ENCODE data around the gene PLCL1.
A peak's percentile ranks its signal among the peaks of the same experiment; 100 is the strongest.

PLCL1 gene

GRCh38 chr2:198144660-198145059 is 340.3 kb downstream of the PLCL1 start:
- peak; percentile 40; the same call in 1 of the 3 replicates for ATAC-seq
- no peak for TF ChIP-seq PPARA (CRISPR knock-in tag; IDR thresholded peaks at IDR 0.05; ENCODE audit: borderline replicate concordance)
- TF ChIP-seq BACH2 (CRISPR knock-in tag; IDR thresholded peaks at IDR 0.05; ENCODE audit: borderline replicate concordance): no peak
- TF ChIP-seq POU6F1 (CRISPR knock-in tag; IDR thresholded peaks at IDR 0.05; ENCODE audit: borderline replicate concordance, low read depth): no peak
- no peak for TF ChIP-seq ISL1 (CRISPR knock-in tag; IDR thresholded peaks at IDR 0.05)

GRCh38 chr2:198146346-198146940 is 342.1 kb downstream of the PLCL1 start:
- ATAC-seq: no peak; the same call in 2 of the 3 replicates
- no peak for TF ChIP-seq TCF4 (CRISPR knock-in tag; IDR thresholded peaks at IDR 0.05; ENCODE audit: borderline replicate concordance)
- no peak for TF ChIP-seq POU6F1 (CRISPR knock-in tag; IDR thresholded peaks at IDR 0.05; ENCODE audit: borderline replicate concordance, low read depth)
- no peak for TF ChIP-seq ZFP3 (CRISPR knock-in tag; IDR thresholded peaks at IDR 0.05)
- TF ChIP-seq ZNF8 (CRISPR knock-in tag; IDR thresholded peaks at IDR 0.05): no peak
- TF ChIP-seq ESRRG (CRISPR knock-in tag; IDR thresholded peaks at IDR 0.05): no peak
- no peak for TF ChIP-seq GLIS3 (CRISPR knock-in tag; IDR thresholded peaks at IDR 0.05)
- no peak for TF ChIP-seq CREB5 (CRISPR knock-in tag; IDR thresholded peaks at IDR 0.05; ENCODE audit: low read depth)

GRCh38 chr2:198157314-198157713 is 352.9 kb downstream of the PLCL1 start:
- TF ChIP-seq CSDC2 (CRISPR knock-in tag; IDR thresholded peaks at IDR 0.05) (no peak), POU6F1 (CRISPR knock-in tag; IDR thresholded peaks at IDR 0.05; ENCODE audit: borderline replicate concordance, low read depth) (no peak), BACH2 (CRISPR knock-in tag; IDR thresholded peaks at IDR 0.05; ENCODE audit: borderline replicate concordance) (no peak), PPARA (CRISPR knock-in tag; IDR thresholded peaks at IDR 0.05; ENCODE audit: borderline replicate concordance) (no peak), TSHZ2 (CRISPR knock-in tag; IDR thresholded peaks at IDR 0.05) (no peak), ZFP3 (CRISPR knock-in tag; IDR thresholded peaks at IDR 0.05) (no peak), PATZ1 (CRISPR knock-in tag; IDR thresholded peaks at IDR 0.05; ENCODE audit: borderline replicate concordance) (no peak), ZFP30 (CRISPR knock-in tag; IDR thresholded peaks at IDR 0.05) (no peak), ZNF8 (CRISPR knock-in tag; IDR thresholded peaks at IDR 0.05) (no peak), CREB5 (CRISPR knock-in tag; IDR thresholded peaks at IDR 0.05; ENCODE audit: low read depth) (no peak), GLIS3 (CRISPR knock-in tag; IDR thresholded peaks at IDR 0.05) (no peak), ISL1 (CRISPR knock-in tag; IDR thresholded peaks at IDR 0.05) (no peak), TCF4 (CRISPR knock-in tag; IDR thresholded peaks at IDR 0.05; ENCODE audit: borderline replicate concordance) (no peak), TOX (CRISPR knock-in tag; IDR thresholded peaks at IDR 0.05; ENCODE audit: borderline replicate concordance) (no peak), CSRNP3 (CRISPR knock-in tag; IDR thresholded peaks at IDR 0.05) (no peak), RARB (CRISPR knock-in tag; IDR thresholded peaks at IDR 0.05) (no peak), ARNTL (CRISPR knock-in tag; IDR thresholded peaks at IDR 0.05; ENCODE audit: borderline replicate concordance, low read depth) (no peak)
- ATAC-seq: no peak

Measured in SK-N-SH treated with all-trans-retinoic acid at 6 μM for 48 hours (cell line).